ENCODE measurements around the gene KLHL28. TPM values are rescaled to one million over a fixed set of nuclear protein-coding genes. Genes with fewer than 3 reads are reported as not detected.

The KLHL28 gene
- total RNA-seq, 5 donors from 2014 or later (not counting 1 experiment from before 2014, with no cell fraction given) = 28.0 to 47.9 (median 35.0) TPM

- no peak overlapping the region for H3K27ac Mint-ChIP-seq
- ATAC-seq (replicated peaks in 1 of 4) (no peak), DNase-seq (no peak)
- WGBS (ENCODE audit: insufficient coverage) = no CpG with 5 or more reads among the region's 4 CpGs
- H3K4me1 ChIP-seq (ENCODE audit: control insufficient read depth in 1 of 2, extremely low read depth in 1 of 2, insufficient read depth in 2 of 2, low read length in 2 of 2) = peaks cover 0 to 6% of the 10 kb centered on the region in 2 experiments
- peak overlapping the region in 1 of 3 donors; percentile 19 for H3K4me3 Mint-ChIP-seq
- H3K9me3 ChIP-seq = peaks cover 13% of the 10 kb centered on the region
- H3K9me3 Mint-ChIP-seq = peaks cover 8 to 60% (median 32%) of the 10 kb centered on the region in 3 donors
- ChIA-PET POLR2A (no interaction called here), CTCF (no interaction called here)
- H3K36me3 Mint-ChIP-seq = peaks cover 80% of the 10 kb centered on the region
- H3K27me3 ChIP-seq (replicated peaks in 1 of 2; ENCODE audit: control insufficient read depth in 2 of 2, extremely low read depth in 1 of 2, insufficient read depth in 2 of 2, low read length in 1 of 2) = no peaks in the 10 kb centered on the region
- no peaks in the 10 kb centered on the region for H3K36me3 ChIP-seq (ENCODE audit: control insufficient read depth in 2 of 2, extremely low read depth in 1 of 2, insufficient read depth in 1 of 2, low read length in 1 of 2)
- H3K4me1 Mint-ChIP-seq = peaks cover 49 to 87% (median 66%) of the 10 kb centered on the region in 3 donors
- no peak overlapping the region for H3K27ac ChIP-seq (ENCODE audit: low read length)
- H3K27me3 Mint-ChIP-seq = no peaks in the 10 kb centered on the region
- no peak overlapping the region for H3K4me3 ChIP-seq (ENCODE audit: control insufficient read depth in 1 of 2, extremely low read depth in 1 of 2, low read length in 1 of 2)
Measured at GRCh38 chr14:44971459-44971858, 9.7 kb upstream of the KLHL28 start.

GRCh38 chr14:44970907-44971306 lies 9.2 kb upstream of the KLHL28 start:
- Histone ChIP-seq H3K27ac (ENCODE audit: low read length) (no peak overlapping the region), H3K36me3 (ENCODE audit: control insufficient read depth in 2 of 2, extremely low read depth in 1 of 2, insufficient read depth in 1 of 2, low read length in 1 of 2) (no peaks in the 10 kb centered on the region), H3K27me3 (replicated peaks in 1 of 2; ENCODE audit: control insufficient read depth in 2 of 2, extremely low read depth in 1 of 2, insufficient read depth in 2 of 2, low read length in 1 of 2) (no peaks in the 10 kb centered on the region), H3K4me1 (ENCODE audit: control insufficient read depth in 1 of 2, extremely low read depth in 1 of 2, insufficient read depth in 2 of 2, low read length in 2 of 2) (peaks cover 0 to 6% of the 10 kb centered on the region in 2 experiments), H3K9me3 (peaks cover 13% of the 10 kb centered on the region), H3K4me3 (ENCODE audit: control insufficient read depth in 1 of 2, extremely low read depth in 1 of 2, low read length in 1 of 2) (no peak overlapping the region)
- DNase-seq (no peak), ATAC-seq (replicated peaks in 1 of 4) (no peak)
- Mint-ChIP-seq H3K27me3 (no peaks in the 10 kb centered on the region), H3K9me3 (peaks cover 8 to 60% (median 32%) of the 10 kb centered on the region in 3 donors), H3K4me3 (no peak overlapping the region), H3K36me3 (peaks cover 76% of the 10 kb centered on the region), H3K27ac (no peak overlapping the region), H3K4me1 (peaks cover 47 to 82% (median 66%) of the 10 kb centered on the region in 3 donors)
- CTCF ChIA-PET = no interaction called here
- POLR2A ChIA-PET = no interaction called here

GRCh38 chr14:44968714-44969113 lies 7.0 kb upstream of the KLHL28 start:
- H3K27me3 ChIP-seq (replicated peaks in 1 of 2; ENCODE audit: control insufficient read depth in 2 of 2, extremely low read depth in 1 of 2, insufficient read depth in 2 of 2, low read length in 1 of 2) = no peaks in the 10 kb centered on the region
- H3K4me3 ChIP-seq (ENCODE audit: control insufficient read depth in 1 of 2, extremely low read depth in 1 of 2, low read length in 1 of 2) = no peak overlapping the region
- Mint-ChIP-seq H3K9me3 (peaks cover 13 to 69% (median 38%) of the 10 kb centered on the region in 3 donors), H3K27ac (no peak overlapping the region), H3K4me3 (peak overlapping the region in 1 of 3 donors; percentile 23), H3K4me1 (peaks cover 65 to 84% (median 80%) of the 10 kb centered on the region in 3 donors), H3K36me3 (peaks cover 72% of the 10 kb centered on the region), H3K27me3 (no peaks in the 10 kb centered on the region)
- POLR2A ChIA-PET = no interaction called here
- DNase-seq (no peak), ATAC-seq (replicated peaks in 1 of 4) (no peak)
- CTCF ChIA-PET = interaction anchor here in 1 of 2 donors (0.7 kb wide), 1 partner anchor 27 kb away, joined by 8 read pairs; no protein-coding TSS in a partner anchor
- peaks cover 0 to 11% of the 10 kb centered on the region in 2 experiments for H3K4me1 ChIP-seq (ENCODE audit: control insufficient read depth in 1 of 2, extremely low read depth in 1 of 2, insufficient read depth in 2 of 2, low read length in 2 of 2)
- no peak overlapping the region for H3K27ac ChIP-seq (ENCODE audit: low read length)
- peaks cover 16% of the 10 kb centered on the region for H3K9me3 ChIP-seq
- no peaks in the 10 kb centered on the region for H3K36me3 ChIP-seq (ENCODE audit: control insufficient read depth in 2 of 2, extremely low read depth in 1 of 2, insufficient read depth in 1 of 2, low read length in 1 of 2)

- POLR2A ChIA-PET = no interaction called here
- Mint-ChIP-seq H3K36me3 (peaks cover 59% of the 10 kb centered on the region), H3K4me1 (peaks cover 72 to 81% (median 77%) of the 10 kb centered on the region in 3 donors), H3K4me3 (peak overlapping the region; percentile 11 to 46 (median 29)), H3K27ac (no peak overlapping the region), H3K27me3 (no peaks in the 10 kb centered on the region), H3K9me3 (peaks cover 13 to 54% (median 35%) of the 10 kb centered on the region in 3 donors)
- ATAC-seq (replicated peaks in 1 of 4) (no peak), DNase-seq (no peak)
- Histone ChIP-seq H3K4me1 (ENCODE audit: control insufficient read depth in 1 of 2, extremely low read depth in 1 of 2, insufficient read depth in 2 of 2, low read length in 2 of 2) (peaks cover 2 to 24% of the 10 kb centered on the region in 2 experiments), H3K36me3 (ENCODE audit: control insufficient read depth in 2 of 2, extremely low read depth in 1 of 2, insufficient read depth in 1 of 2, low read length in 1 of 2) (no peaks in the 10 kb centered on the region), H3K27ac (ENCODE audit: low read length) (no peak overlapping the region), H3K4me3 (ENCODE audit: control insufficient read depth in 1 of 2, extremely low read depth in 1 of 2, low read length in 1 of 2) (no peak overlapping the region), H3K27me3 (replicated peaks in 1 of 2; ENCODE audit: control insufficient read depth in 2 of 2, extremely low read depth in 1 of 2, insufficient read depth in 2 of 2, low read length in 1 of 2) (no peaks in the 10 kb centered on the region), H3K9me3 (peaks cover 13% of the 10 kb centered on the region)
- CTCF ChIA-PET = no interaction called here
- 86% methylated on average over 1 of the region's 4 CpGs for WGBS (ENCODE audit: insufficient coverage)
Measured at GRCh38 chr14:44966601-44967336, 5.0 kb upstream of the KLHL28 start.

GRCh38 chr14:44963775-44964380 lies 2.1 kb upstream of the KLHL28 start:
- H3K27me3 ChIP-seq (replicated peaks in 1 of 2; ENCODE audit: control insufficient read depth in 2 of 2, extremely low read depth in 1 of 2, insufficient read depth in 2 of 2, low read length in 1 of 2) = no peaks in the 10 kb centered on the region
- peaks cover 32% of the 10 kb centered on the region for H3K36me3 Mint-ChIP-seq
- peaks cover 20 to 22% of the 10 kb centered on the region in 2 experiments for H3K4me1 ChIP-seq (ENCODE audit: control insufficient read depth in 1 of 2, extremely low read depth in 1 of 2, insufficient read depth in 2 of 2, low read length in 2 of 2)
- no peak overlapping the region for H3K27ac Mint-ChIP-seq
- peaks cover 49 to 69% (median 65%) of the 10 kb centered on the region in 3 donors for H3K4me1 Mint-ChIP-seq
- DNase-seq (no peak), ATAC-seq (replicated peaks in 1 of 4) (no peak)
- peaks cover 7% of the 10 kb centered on the region for H3K9me3 ChIP-seq
- no peaks in the 10 kb centered on the region for H3K36me3 ChIP-seq (ENCODE audit: control insufficient read depth in 2 of 2, extremely low read depth in 1 of 2, insufficient read depth in 1 of 2, low read length in 1 of 2)
- no peak overlapping the region for H3K4me3 Mint-ChIP-seq
- WGBS (ENCODE audit: insufficient coverage) = 64% methylated on average over 5 of the region's 7 CpGs
- no peak overlapping the region for H3K27ac ChIP-seq (ENCODE audit: low read length)
- H3K9me3 Mint-ChIP-seq = peaks cover 8 to 27% (median 14%) of the 10 kb centered on the region in 3 donors
- peak overlapping the region in 1 of 2 donors; percentile 27 for H3K4me3 ChIP-seq (ENCODE audit: control insufficient read depth in 1 of 2, extremely low read depth in 1 of 2, low read length in 1 of 2)
- no peaks in the 10 kb centered on the region for H3K27me3 Mint-ChIP-seq
- ChIA-PET POLR2A (interaction anchor here (1.1 kb wide), 2 partner anchors 16 to 27 kb away, joined by 3 read pairs; no protein-coding TSS in a partner anchor), CTCF (interaction anchor here in 1 of 2 donors (3.4 kb wide), 1 partner anchor 171 kb away, joined by 16 read pairs; the partner anchor contains the start of genes FANCM and FKBP3)

- H3K36me3 ChIP-seq (ENCODE audit: control insufficient read depth in 2 of 2, extremely low read depth in 1 of 2, insufficient read depth in 1 of 2, low read length in 1 of 2) = no peaks in the 10 kb centered on the region
- WGBS (ENCODE audit: insufficient coverage) = 38% methylated on average over 11 of the region's 13 CpGs
- Mint-ChIP-seq H3K4me1 (peaks cover 42 to 68% (median 65%) of the 10 kb centered on the region in 3 donors), H3K27me3 (no peaks in the 10 kb centered on the region), H3K27ac (no peak overlapping the region), H3K36me3 (peaks cover 26% of the 10 kb centered on the region), H3K9me3 (peaks cover 4 to 22% (median 14%) of the 10 kb centered on the region in 3 donors), H3K4me3 (no peak overlapping the region)
- peak overlapping the region; percentile 81 for H3K27ac ChIP-seq (ENCODE audit: low read length)
- DNase-seq (peak in 2 of 35 experiments; percentile 3 to 39), ATAC-seq (replicated peaks in 1 of 4) (no peak)
- ChIA-PET CTCF (interaction anchor here (0.5 to 3.4 kb wide), 3 partner anchors 21 to 290 kb away, joined by 3 to 16 read pairs (median 4); partner anchors contain the start of genes FANCM (in 1 of the 2), FKBP3 (in 1 of the 2) and MIS18BP1 (in 1 of the 2)), POLR2A (interaction anchor here (1.1 to 2.7 kb wide), 8 partner anchors 17 to 291 kb away, joined by 3 to 17 read pairs (median 4); partner anchors contain the start of genes FKBP3 (in 2 of the 2) and PRPF39 (in 1 of the 2))
- H3K27me3 ChIP-seq (replicated peaks in 1 of 2; ENCODE audit: control insufficient read depth in 2 of 2, extremely low read depth in 1 of 2, insufficient read depth in 2 of 2, low read length in 1 of 2) = no peaks in the 10 kb centered on the region
- peaks cover 22 to 23% of the 10 kb centered on the region in 2 experiments for H3K4me1 ChIP-seq (ENCODE audit: control insufficient read depth in 1 of 2, extremely low read depth in 1 of 2, insufficient read depth in 2 of 2, low read length in 2 of 2)
- H3K9me3 ChIP-seq = peaks cover 3% of the 10 kb centered on the region
- peak overlapping the region; percentile 72 to 95 for H3K4me3 ChIP-seq (ENCODE audit: control insufficient read depth in 1 of 2, extremely low read depth in 1 of 2, low read length in 1 of 2)
Measured at GRCh38 chr14:44963044-44963528, 1.3 kb upstream of the KLHL28 start.

Measured in T-cell (primary cell).